H1 (cell line): ENCODE results near the gene FRMD4B. TPM values are rescaled to one million over a fixed set of nuclear protein-coding genes. Genes with fewer than 3 reads are reported as not detected.

Experiments
- CHD7 ChIP-seq: fragments of 300-600 bp; sonication (generic); IDR thresholded peaks from 2 replicates; pipeline ENCODE4 v1.7.1; 2012; ENCODE audit warnings: low read length, moderate library complexity, mild to moderate bottlenecking, inconsistent platforms; ENCODE audit not compliant: insufficient replicate concordance
- FOSL1 ChIP-seq: IDR thresholded peaks from 2 replicates; pipeline ENCODE4 v1.6.1; 2011; ENCODE audit warnings: mild to moderate bottlenecking, low read depth, low read length, moderate library complexity; ENCODE audit not compliant: insufficient read depth
- KDM5A ChIP-seq: fragments of 200-600 bp; IDR thresholded peaks from 2 replicates; pipeline ENCODE4 v1.7.1; 2012; ENCODE audit warnings: mild to moderate bottlenecking, low read length, inconsistent platforms, mixed read lengths
- polyA plus RNA-seq, 7 experiments: library from polyadenylated mRNA; depleted of rRNA in 3 of 7; stranded (reverse) in 5 of 7; unstranded in 2 of 7; fragments of >200 nt in 5 of 7; fragments of 200-250 nt in 2 of 7; gene quantifications; 1 replicate in 5 of 7; 2 replicates in 1 of 7; 4 replicates in 1 of 7; pipeline versions ENCODE4 v1.2.1 to v1.2.3, GENCODE V29; 2011 to 2013; ENCODE audit warnings: missing spikeins in 2 of 7, mixed read lengths in 2 of 7
- total RNA-seq: library from RNA; stranded (reverse); fragmentation: NEBNext Ultra II Directional; extraction: Animal tissue kit (Norgen Biotek cat#: 25700); gene quantifications from 2 replicates; pipeline ENCODE4 v1.2.1, GENCODE V29; 2021

Gene FRMD4B
- total and polyA plus RNA-seq, 2 of the 8 experiments (the other 6 are each of a cell fraction or from before 2014, with no cell fraction given), result 2.7 to 7.2 TPM

- TF ChIP-seq CHD7, result no peak
- no peak for TF ChIP-seq KDM5A
- no peak for TF ChIP-seq FOSL1
Measured at GRCh38 chr3:69321301-69322157, 64.4 kb downstream of the FRMD4B start (continued).
